ENCODE measurements around the gene ANGPTL1. TPM values are rescaled to one million over a fixed set of nuclear protein-coding genes. Genes with fewer than 3 reads are reported as not detected.
"Not testable (repeated sequence)": the region's sequence is repeated elsewhere in the genome, so short reads cannot be mapped to it uniquely, and the experiment has no call there.

The ANGPTL1 gene
- polyA plus RNA-seq, 4 donors = 3.1 to 56.5 (median 11.4) TPM

DNA sequence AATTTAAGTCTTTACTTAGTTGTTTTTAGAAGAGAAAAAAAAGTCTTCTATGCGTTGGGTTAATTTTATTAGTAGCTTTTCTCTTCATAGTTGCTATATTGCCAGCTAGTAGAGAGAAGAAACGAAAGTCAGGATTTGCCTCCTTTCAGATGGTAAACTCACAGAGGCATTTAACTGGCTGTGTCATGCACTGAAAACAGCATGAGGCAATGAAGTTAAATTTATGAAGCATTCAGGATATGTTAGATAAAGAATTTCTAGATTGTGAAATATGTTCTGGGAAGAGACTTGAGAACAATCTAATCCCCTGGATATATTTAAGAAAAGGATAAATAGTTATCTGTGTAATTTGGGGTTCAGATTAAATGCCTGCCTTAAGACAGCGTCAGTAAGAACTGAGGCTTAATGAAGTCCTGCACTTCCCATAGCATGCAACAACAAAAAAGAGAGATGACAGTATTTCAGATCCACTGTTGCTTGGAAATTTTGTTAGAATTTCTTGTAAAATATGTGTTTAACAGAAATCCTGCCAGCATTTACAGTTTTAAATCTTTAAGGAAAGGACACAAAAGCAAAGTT, 1.7 kb downstream of the ANGPTL1 start:
- no peak for DNase-seq (ENCODE audit: low read depth in 4 of 4, low spot score in 3 of 4)

DNA sequence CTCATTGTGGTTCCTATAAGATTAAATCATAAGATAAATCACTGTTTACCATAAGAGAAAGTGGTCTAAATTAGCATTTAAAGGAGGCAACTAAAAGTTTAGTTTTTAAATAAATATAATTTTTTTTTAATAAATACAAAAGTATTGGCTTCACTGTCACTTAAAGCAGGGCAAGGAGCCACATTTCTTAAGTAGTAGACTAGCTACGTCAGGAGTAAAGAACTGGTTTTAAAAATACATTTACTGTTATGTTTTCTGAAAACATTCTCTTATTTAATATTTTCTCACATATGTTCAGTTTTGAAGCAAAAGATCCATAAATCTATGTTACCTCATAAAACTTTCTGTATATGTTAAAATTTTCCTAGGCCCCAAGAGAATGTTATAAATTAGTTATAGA, 2.2 kb downstream of the ANGPTL1 start:
- DNase-seq (ENCODE audit: low read depth in 4 of 4, low spot score in 3 of 4) = no peak

DNA sequence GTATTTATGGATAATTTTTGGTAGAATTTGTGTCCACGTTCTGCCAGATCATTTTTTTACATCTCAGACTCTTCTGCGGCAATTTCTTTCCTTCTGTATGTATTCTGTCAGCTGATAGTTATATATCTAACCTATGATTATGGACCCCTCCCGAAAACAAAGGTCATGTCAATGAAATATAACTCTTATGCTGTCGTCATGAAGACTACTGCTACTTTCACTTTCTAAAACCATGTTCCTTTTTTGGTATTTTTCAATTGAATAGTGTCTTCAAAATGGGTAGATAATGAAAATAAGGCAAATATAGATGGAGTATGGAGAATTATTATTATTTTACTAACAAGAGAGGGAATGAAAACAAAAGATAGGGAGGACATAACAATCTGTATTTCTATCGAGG, 3.2 kb downstream of the ANGPTL1 start:
- no peak for DNase-seq (ENCODE audit: low read depth in 4 of 4, low spot score in 3 of 4)

DNA sequence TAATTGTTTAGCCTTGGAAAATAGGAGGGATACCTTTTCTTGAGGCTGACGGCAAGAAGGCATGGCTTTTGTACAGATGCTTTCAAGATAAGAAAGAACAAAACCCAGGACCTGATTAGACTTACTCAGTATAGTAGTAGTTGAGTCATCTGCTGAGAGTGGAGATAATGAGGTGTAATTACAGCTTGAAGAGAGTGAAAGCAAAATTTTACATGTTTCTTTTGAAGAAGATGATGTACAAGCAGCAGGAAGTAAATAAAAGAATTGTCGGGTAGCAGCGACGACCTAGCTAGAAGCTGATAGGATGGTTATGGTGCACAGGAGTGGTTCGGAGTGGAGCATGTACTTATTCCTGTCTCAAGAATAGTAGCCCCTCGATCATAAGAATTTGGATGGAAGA, 6.6 kb downstream of the ANGPTL1 start:
- no peak for DNase-seq (ENCODE audit: low read depth in 4 of 4, low spot score in 3 of 4)

DNA sequence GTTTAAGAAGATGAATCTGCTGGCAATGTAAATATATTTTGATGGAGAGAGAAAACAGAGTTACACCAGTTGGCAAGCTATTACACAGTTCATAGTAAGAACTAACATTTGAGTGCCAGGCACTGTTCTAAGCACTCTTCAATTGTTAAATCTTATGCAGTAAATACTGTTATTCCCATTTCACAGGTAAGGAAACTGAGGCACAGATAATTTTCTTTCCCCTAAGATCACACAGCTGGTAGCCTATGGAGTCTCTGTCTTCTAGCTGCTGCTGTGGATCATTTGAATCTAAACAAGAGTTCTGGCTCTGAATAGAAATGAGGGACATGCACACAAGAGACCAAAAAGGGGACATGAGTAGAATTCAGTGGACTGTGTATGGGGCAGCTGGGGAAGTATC, 8.0 kb downstream of the ANGPTL1 start:
- no peak for DNase-seq (ENCODE audit: low read depth in 4 of 4, low spot score in 3 of 4)

DNA sequence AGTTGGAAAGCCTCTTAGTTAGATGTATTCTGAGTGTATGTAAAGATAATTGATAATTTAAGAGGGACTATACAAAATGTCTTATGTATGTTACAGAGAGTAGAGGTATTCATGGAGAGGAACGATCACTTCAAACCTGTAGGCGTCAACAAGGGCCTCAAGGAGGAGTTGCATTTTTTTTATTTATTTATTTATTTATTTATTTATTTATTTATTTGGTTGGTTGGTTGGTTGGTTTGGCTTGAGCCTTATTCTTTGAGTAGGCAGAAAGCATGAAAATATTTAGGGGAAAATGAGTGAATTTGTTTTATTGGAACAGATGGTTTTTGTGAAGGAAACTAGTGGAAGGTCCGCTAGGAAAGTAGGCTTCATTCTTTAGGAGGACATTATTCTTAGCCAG, 8.5 kb downstream of the ANGPTL1 start:
- no peak for DNase-seq (ENCODE audit: low read depth in 4 of 4, low spot score in 3 of 4)

DNA sequence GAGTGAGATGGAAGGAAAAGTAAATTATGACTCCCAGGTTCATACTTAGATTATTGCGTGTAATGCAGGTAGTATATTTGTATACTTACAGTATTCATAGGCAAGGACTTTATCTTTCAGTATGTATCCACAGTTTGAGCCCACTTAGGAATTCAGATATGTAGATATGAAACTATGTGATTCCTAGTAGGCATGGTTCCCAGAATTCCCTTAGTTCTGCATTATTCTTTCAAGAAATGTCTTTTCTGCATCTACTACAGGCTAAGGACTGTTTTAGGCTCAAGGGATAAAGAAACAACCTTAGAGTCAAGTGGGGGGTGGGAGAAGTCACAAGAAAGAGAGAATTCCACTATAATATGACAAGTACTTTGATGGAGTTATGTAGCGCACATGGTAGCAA, 13.8 kb downstream of the ANGPTL1 start:
- DNase-seq (ENCODE audit: low read depth in 4 of 4, low spot score in 3 of 4) = no peak

DNA sequence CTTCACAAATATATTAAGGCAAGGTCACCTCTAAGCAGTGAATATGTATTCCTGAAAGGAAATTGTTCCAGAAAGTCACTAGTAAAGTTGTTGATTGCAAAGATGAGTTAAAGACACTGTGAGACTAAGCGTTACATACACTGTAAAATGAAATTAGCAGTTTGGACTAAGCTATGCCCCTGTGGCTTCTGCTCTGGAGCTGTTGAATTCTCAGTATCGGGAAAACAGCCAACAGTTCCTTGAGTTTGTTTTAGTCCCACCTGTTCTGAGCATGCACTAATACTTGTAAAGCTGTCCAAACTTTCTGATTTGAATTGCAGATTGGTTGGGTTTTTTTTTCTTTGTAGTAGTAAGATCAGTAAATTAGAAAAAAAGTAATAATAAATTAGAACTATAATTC, 21.0 kb downstream of the ANGPTL1 start:
- no peak for DNase-seq (ENCODE audit: low read depth in 4 of 4, low spot score in 3 of 4)

DNA sequence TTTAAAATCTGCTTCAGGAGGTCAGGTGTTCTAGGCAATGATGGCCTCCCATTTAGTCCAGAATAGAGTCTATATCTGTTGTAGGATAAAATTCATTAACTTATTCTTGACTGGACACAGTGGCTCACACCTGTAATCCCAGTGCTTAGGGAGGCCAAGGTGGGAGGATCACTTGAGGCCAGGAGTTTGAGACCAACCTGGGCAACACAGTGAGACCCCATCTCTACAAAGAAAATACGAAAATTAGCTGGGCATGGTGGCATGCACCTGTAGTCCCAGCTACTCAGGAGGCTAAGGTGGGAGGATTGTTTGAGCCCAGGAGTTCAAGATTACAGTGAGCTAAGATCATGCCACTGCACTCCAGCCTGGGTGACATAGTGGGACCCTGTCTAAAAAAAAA, 23.0 kb downstream of the ANGPTL1 start:
- not testable (repeated sequence) for DNase-seq (ENCODE audit: low read depth in 4 of 4, low spot score in 3 of 4)

DNA sequence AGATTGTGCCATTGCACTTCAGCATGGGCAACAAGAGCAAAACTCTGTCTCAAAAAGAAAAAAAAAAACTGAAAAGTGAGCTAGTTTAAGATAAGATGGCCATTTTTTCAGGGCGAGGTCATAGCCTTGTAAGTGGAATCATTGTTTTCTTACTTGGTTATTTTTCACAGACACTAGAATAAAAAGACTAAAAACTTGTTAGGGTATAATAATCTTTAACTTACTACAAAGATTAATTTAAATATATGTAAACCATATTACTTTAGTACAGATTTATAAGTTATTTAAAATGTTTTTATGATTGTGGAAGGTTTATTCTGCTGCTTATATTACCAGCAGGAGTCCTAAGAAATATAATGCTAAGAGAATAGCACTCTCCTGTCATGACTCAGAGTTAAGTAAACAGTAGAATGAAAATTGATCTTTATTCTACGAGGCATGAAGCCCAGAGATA, 23.5 kb downstream of the ANGPTL1 start:
- DNase-seq (ENCODE audit: low read depth in 4 of 4, low spot score in 3 of 4) = no peak

DNA sequence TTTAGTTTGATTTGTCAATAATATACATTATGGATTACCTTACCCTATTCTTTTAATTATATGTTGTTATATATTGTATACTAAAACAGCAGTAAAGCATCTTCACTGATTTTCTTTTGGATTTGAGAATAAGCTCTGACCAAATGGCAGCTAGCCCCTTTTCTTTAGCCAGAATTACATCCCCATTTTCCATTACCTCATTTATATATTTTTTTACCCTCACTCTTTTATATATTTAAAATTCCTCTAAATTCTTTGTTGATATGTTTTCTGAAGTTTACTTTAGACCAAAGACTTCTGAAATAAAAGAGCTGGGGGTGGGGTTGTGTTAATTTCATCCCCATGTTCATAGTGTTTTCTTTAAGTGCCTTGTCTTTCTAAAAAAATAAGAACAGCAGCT, 24.6 kb downstream of the ANGPTL1 start:
- DNase-seq (ENCODE audit: low read depth in 4 of 4, low spot score in 3 of 4) = no peak

DNA sequence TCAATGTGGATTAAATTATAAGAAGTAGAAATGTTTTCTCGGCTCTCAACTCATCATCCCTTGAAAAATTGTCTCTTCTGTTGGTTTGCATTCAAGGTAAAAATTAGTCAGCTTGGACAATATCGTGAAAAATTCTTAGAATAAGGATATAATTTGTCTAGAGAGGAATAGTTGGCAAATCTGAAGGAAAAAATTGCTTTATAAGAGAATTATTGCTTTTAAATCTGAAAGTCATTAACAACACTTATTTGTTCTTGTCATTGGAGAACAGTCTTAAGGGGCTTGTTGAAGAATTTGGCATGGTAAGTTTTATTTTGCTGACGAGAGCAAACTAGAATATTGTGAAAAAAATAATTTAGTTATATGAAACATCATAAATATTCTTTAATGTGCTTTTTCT, 26.4 kb downstream of the ANGPTL1 start:
- DNase-seq (ENCODE audit: low read depth in 4 of 4, low spot score in 3 of 4) = no peak

DNA sequence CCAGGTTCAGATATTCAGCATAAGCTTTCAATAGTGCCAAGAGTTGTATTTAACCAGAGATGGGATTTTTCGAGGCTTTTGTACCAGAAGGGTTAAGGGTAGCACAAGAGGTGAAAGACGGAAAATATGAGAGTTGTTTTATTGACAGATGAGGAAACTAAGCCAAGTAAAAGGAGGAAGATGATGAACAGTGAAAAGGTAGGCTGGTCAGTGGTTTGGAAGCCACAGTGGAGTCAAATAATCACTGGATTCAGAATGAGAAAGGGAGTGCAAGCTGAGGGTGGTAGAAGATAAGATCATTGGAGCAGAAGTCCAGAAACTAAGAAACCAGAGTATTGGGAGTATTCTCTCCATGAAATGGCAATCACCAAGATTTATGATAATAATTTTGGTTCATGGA, 45.7 kb downstream of the ANGPTL1 start:
- DNase-seq (ENCODE audit: low read depth in 4 of 4, low spot score in 3 of 4) = no peak

DNA sequence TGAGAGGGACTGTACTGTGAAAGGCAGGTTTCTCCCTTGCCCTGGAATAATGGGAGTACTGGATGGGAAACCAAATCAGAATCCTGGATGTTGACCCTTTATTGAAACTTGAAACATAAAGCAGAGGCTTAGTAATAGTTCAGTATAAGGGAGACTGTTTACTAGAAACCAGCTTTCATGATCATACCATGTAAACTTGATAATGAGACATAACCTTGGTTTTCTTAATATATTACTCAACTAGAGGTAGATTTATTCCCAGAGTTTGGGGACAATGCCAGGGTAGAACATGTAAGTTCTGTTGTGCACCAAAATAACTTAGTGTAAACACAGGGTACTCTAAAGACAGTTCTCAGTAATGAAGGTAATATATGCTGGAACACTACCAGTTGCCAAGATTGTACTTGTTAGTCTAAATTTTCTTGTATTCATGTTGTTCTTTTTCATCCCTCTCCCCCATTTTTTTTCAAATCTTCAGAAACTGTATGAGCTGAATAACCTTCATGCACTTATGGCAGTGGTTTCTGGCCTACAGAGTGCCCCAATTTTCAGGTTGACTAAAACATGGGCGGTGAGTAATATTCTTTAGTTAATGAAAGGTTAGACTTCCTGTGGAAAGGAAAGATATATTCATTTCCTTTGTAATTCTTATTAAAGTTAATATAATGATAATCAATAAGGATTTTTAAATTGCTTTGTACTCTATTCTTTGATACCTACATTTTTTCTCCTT, 49.6 kb downstream of the ANGPTL1 start:
- DNase-seq (ENCODE audit: low read depth in 4 of 4, low spot score in 3 of 4) = no peak

DNA sequence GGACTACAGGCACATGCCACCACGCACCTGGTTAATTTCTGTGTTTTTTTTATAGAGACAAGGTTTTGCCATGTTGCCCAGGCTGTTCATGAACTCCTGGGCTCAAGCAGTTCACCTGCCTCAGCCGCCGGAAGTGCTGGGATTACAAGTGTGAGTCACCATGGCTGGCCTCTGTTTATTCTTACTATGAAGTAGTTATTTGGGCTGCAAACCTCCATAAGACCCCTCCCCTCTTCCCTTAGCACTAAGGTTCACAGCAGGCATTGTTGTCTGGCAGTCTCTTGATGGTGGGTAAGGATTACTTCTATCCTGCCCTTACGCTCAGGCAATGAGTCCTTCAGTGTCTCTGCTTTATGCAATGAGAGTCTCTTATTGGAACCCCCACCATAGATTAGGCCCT, 51.8 kb downstream of the ANGPTL1 start:
- no peak for DNase-seq (ENCODE audit: low read depth in 4 of 4, low spot score in 3 of 4)

DNA sequence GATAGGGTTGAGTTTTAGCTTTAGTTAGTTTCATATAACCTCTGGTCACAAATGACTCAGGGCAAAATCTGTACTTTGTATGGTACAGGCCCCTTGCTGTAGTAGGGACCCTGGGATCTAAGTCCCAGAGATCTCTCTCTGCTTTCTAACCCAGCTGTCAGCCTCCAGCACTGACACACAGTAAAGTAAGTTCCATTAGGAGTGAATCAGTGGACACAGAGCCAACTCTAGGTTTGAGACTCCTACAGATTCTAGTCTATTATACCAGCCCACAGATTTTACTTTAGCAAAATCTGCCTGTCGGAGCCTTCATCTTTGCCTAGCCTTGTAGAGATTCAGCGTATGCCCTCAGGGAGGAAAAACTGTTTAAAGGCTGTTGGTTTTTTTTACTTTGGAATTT, 52.5 kb downstream of the ANGPTL1 start:
- no peak for DNase-seq (ENCODE audit: low read depth in 4 of 4, low spot score in 3 of 4)

DNA sequence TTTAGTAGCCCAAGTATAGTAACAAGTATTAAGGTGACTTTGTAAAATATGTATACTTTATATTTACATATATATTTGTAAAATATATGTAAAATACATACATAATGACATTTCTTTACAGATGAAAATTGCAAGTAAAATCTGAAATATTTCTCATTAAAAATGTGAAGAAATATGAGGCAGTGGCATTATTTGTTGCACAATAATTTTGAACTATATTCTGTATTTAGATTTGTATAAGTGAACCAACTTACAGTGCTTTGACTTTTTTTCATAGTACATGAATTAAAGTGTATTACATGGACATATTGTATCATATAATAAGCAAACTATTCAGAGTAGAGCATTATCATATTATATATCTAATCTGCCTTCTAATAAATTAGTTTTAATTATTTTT, 60.3 kb downstream of the ANGPTL1 start:
- no peak for DNase-seq (ENCODE audit: low read depth in 4 of 4, low spot score in 3 of 4)

DNA sequence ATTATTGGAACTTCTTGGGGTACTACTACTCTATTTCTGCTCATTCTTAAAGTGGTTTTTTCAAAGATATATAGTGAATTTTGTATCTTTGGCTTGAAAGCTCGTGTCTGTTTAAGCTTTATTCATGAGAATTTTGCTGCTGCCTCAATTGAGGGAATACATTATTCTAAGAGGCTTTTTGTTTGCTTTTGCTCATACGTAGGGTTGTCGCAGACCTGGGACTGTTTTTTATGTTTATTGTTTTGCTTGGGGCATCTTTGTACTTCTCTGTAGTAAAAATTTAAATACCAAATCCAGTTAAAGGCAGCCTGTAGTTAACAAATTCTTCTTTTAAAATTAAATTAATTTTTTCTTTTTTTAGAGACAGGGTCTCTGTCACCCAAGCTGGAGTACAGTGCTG, 62.3 kb downstream of the ANGPTL1 start:
- DNase-seq (ENCODE audit: low read depth in 4 of 4, low spot score in 3 of 4) = no peak

DNA sequence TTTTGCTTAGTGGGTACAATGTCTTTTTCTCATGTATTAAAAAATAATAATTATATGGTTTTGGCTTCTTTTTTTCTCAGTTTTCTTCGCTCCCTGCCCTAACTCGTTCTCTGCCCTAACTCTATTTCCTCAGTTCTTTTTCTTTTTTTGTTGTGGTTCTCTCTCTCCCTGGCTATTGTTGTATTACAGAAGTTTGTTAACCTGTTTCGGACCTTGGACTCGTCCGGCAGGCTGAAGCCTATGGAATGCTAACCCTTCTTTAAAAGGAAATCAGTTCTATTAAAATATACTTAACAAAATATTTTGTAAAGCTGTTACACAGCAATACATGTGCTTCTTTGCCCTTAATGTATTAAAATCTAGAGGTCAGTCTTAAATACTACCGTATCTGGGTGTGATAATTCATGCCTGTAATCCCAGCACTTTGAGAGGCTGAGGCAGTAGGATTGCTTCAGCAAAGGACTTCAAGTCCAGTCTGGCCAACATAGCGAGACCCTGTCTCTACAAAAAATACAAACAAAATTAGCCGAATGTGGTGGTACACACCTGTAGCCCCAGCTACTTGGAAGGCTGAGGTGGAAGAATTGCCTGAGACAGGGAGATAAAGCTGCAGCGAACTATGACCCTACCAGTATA, 64.1 kb downstream of the ANGPTL1 start:
- DNase-seq (ENCODE audit: low read depth in 4 of 4, low spot score in 3 of 4) = no peak

DNA sequence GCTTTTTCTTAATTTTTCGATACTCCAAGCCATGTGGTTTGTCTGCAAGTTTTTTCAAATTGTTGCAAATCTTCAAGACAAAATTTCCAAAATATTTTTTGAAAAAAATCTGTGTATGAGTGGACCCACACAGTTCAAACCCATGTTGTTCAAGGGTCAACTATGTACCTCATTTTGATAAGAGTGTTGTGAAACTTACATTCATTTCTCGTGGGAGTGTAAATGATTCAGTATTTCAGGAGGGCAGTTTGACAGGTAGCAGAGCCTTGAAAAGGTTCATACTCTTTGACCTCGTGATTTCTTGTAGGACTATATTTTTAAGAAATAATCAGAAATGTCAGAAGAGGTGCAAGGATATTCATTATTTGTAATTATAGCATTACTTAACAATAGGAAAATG, 68.0 kb downstream of the ANGPTL1 start:
- no peak for DNase-seq (ENCODE audit: low read depth in 4 of 4, low spot score in 3 of 4)

Data from left renal pelvis (tissue), 4 donors.